ENCODE results near the gene PPP1R36. TPM values are rescaled to one million over a fixed set of nuclear protein-coding genes. Genes with fewer than 3 reads are reported as not detected.
"Not testable (repeated sequence)": the region's sequence is repeated elsewhere in the genome, so short reads cannot be mapped to it uniquely, and the experiment has no call there.

Gene PPP1R36
- total RNA-seq, 1 donor from 2014 or later, result 2.4 TPM

DNA sequence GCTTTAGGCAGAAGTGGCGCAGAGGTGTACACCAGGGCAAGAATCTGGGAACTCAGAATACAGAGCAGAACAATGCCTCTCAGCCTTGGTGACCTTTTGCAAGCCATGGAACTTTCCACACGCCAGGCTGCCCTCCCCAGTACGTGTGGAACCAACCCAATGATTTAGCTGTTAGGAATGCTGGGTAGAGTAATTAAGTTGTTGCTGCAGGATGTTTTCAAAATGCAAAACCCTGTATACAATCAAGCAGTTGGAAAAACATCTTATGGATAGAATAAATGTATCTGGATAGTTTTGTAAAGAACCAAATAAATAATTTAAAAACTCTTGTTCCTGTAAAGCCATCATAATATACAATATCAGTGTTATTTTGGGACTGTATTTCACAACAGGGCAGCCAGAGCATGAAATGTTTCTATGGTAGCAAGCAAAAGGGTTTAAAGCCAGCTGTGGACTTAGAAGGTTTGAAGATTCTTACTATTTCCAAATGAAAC, 19.4 kb downstream of the PPP1R36 start:
- Mint-ChIP-seq H3K27ac (ENCODE audit: unreplicated experiment) (no peak overlapping the region), H3K36me3 (ENCODE audit: unreplicated experiment) (no peaks in the 10 kb centered on the region), H3K4me3 (ENCODE audit: unreplicated experiment) (no peak overlapping the region), H3K4me1 (ENCODE audit: low read depth, unreplicated experiment) (peaks cover 4% of the 10 kb centered on the region), H3K27me3 (ENCODE audit: unreplicated experiment) (no peaks in the 10 kb centered on the region), H3K9me3 (ENCODE audit: unreplicated experiment) (no peaks in the 10 kb centered on the region)
- TF ChIP-seq, protein P1, sequence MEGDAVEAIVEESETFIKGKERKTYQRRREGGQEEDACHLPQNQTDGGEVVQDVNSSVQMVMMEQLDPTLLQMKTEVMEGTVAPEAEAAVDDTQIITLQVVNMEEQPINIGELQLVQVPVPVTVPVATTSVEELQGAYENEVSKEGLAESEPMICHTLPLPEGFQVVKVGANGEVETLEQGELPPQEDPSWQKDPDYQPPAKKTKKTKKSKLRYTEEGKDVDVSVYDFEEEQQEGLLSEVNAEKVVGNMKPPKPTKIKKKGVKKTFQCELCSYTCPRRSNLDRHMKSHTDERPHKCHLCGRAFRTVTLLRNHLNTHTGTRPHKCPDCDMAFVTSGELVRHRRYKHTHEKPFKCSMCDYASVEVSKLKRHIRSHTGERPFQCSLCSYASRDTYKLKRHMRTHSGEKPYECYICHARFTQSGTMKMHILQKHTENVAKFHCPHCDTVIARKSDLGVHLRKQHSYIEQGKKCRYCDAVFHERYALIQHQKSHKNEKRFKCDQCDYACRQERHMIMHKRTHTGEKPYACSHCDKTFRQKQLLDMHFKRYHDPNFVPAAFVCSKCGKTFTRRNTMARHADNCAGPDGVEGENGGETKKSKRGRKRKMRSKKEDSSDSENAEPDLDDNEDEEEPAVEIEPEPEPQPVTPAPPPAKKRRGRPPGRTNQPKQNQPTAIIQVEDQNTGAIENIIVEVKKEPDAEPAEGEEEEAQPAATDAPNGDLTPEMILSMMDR (IDR thresholded peaks at IDR 0.05; ENCODE audit: partially characterized antibody, unreplicated experiment), result no peak
- DNase-seq, result no peak

GRCh38 chr14:64569646-64570045, 19.9 kb downstream of the PPP1R36 start:
- not testable (repeated sequence) for DNase-seq; H3K4me1 Mint-ChIP-seq (ENCODE audit: low read depth, unreplicated experiment); H3K9me3 Mint-ChIP-seq (ENCODE audit: unreplicated experiment)

DNA sequence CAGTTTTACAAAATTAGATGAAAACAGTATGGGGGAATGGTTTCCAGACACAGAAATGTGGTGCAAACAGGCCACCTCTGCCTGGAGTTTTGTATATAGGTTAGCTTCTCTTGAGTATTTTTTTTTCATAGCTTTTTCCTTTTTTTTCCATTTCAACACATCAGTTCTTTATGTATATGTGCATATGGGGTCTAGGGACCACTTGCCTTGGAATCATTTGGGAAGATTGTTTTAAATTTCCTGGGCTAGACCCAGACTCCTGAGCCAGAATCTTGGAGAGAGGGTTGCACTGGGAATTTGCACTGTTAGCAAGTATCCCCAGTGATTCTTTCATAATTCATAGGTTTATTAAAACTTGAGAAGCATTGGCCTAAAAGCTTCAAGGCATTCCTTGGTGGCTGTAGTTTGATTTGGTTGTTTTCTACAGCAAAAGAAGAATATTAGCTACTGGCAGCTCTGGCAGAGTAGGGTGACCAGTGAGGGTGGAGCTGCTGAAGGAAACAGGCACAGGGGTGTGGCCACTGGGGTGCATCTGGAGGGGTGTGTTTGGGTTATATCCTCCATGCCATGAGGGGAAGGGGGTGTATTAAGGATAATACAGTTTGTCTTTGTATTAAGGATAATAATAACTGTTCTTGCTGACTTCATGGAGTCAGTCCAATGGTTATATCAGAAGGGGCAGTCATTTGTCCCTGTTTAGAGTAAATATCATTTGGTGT, 22.8 kb downstream of the PPP1R36 start:
- Mint-ChIP-seq H3K9me3 (ENCODE audit: unreplicated experiment) (no peaks in the 10 kb centered on the region), H3K27me3 (ENCODE audit: unreplicated experiment) (no peaks in the 10 kb centered on the region), H3K27ac (ENCODE audit: unreplicated experiment) (no peak overlapping the region), H3K4me1 (ENCODE audit: low read depth, unreplicated experiment) (peaks cover 4% of the 10 kb centered on the region), H3K4me3 (ENCODE audit: unreplicated experiment) (no peak overlapping the region), H3K36me3 (ENCODE audit: unreplicated experiment) (no peaks in the 10 kb centered on the region)
- no peak for DNase-seq
- TF ChIP-seq, protein P1 (IDR thresholded peaks at IDR 0.05; ENCODE audit: partially characterized antibody, unreplicated experiment), result no peak

More at GRCh38 chr14:64569646-64570045, 19.9 kb downstream of the PPP1R36 start:
- not testable (repeated sequence) for H3K36me3 Mint-ChIP-seq (ENCODE audit: unreplicated experiment); H3K27me3 Mint-ChIP-seq (ENCODE audit: unreplicated experiment); H3K4me3 Mint-ChIP-seq (ENCODE audit: unreplicated experiment); H3K27ac Mint-ChIP-seq (ENCODE audit: unreplicated experiment)

- no peak overlapping the region for H3K27ac Mint-ChIP-seq (ENCODE audit: unreplicated experiment)
- DNase-seq, result no peak
- no peaks in the 10 kb centered on the region for H3K36me3 Mint-ChIP-seq (ENCODE audit: unreplicated experiment)
- peaks cover 4% of the 10 kb centered on the region for H3K4me1 Mint-ChIP-seq (ENCODE audit: low read depth, unreplicated experiment)
- H3K4me3 Mint-ChIP-seq (ENCODE audit: unreplicated experiment), result no peak overlapping the region
- no peaks in the 10 kb centered on the region for H3K27me3 Mint-ChIP-seq (ENCODE audit: unreplicated experiment)
- H3K9me3 Mint-ChIP-seq (ENCODE audit: unreplicated experiment), result no peaks in the 10 kb centered on the region
- TF ChIP-seq, protein P1 (IDR thresholded peaks at IDR 0.05; ENCODE audit: partially characterized antibody, unreplicated experiment), result no peak
Observed at GRCh38 chr14:64573109-64573508, 23.3 kb downstream of the PPP1R36 start.

DNA sequence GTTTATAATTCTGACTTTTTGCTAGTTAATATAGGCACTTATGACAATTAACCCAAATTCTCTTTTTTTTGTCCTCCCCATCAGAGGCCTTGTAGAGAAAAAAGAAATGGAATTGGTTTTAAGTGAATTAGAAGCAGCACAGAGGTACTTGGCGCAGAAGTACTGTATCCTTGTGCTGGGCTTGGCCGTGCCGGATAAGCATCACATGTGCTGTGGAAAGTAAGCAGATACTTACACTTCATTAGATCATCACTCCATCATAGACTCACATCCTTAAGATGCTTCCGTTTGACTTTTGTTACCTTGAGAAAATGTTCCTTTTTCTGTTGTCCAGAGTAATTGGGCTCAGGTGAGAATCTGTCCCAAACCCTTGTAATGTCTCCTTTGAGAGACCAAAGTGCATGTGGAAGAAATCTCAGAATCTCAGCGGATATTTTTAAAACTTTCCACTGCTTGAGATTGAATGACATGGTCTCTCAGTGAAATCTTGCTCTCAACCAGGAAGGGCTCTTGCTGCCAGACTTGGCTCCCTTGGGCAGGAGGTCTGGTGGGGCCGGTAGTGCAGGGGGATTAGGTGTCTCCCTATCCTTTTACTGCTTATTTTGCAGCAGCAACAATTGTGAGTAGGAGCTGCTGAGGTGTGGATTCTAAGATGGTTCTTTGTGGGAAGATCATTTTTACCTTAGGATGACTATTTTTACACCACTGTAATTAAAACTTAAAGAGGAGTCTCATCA, 24.8 kb downstream of the PPP1R36 start:
- Mint-ChIP-seq H3K27me3 (ENCODE audit: unreplicated experiment) (no peaks in the 10 kb centered on the region), H3K4me3 (ENCODE audit: unreplicated experiment) (no peak overlapping the region), H3K9me3 (ENCODE audit: unreplicated experiment) (no peaks in the 10 kb centered on the region), H3K27ac (ENCODE audit: unreplicated experiment) (no peak overlapping the region), H3K4me1 (ENCODE audit: low read depth, unreplicated experiment) (peaks cover 4% of the 10 kb centered on the region), H3K36me3 (ENCODE audit: unreplicated experiment) (no peaks in the 10 kb centered on the region)
- TF ChIP-seq, protein P1 (IDR thresholded peaks at IDR 0.05; ENCODE audit: partially characterized antibody, unreplicated experiment), result no peak
- no peak for DNase-seq
